Panc1 (cell line): ENCODE results near the gene PRRT4. TPM values are rescaled to one million over a fixed set of nuclear protein-coding genes. Genes with fewer than 3 reads are reported as not detected.

ENCODE experiments used
- ATAC-seq: fragments of 200-7000 bp; cut with Tn5 transposase; 2 replicates; pipeline ENCODE4 v1.9.1; 2020; ENCODE audit warnings: mild to moderate bottlenecking, moderate library complexity
- BruUV-seq: library from RNA; stranded (reverse); fragments of 400-500 nt; replicated peaks from 2 replicates; lab custom pipeline; 2021; lab: Mats Ljungman, UMichigan
- CTCF ChIA-PET: fragments of 300-600 bp; sonication (Branson Sonifier 250); formaldehyde crosslinking; loops from one replicate; lab custom pipeline; 2022; ENCODE audit warnings: antibody characterized with exemption; lab: Charles Lee
- POLR2A ChIA-PET: fragments of 300-600 bp; sonication (Branson Sonifier 250); formaldehyde crosslinking; loops from one replicate; lab custom pipeline; 2022; ENCODE audit warnings: antibody characterized with exemption; lab: Charles Lee
- DNase-seq: peaks from one replicate; pipeline ENCODE4 v3.0.0-alpha.2; 2010; ENCODE audit warnings: low read depth, low spot score
- H3K27ac ChIP-seq: 2 replicates; pipeline ENCODE4 v1.5.1; 2011; ENCODE audit warnings: mild to moderate bottlenecking, low read length, inconsistent platforms
- H3K27me3 ChIP-seq: fragments of 200-500 bp; sonication (Bioruptor generic); 2 replicates; pipeline ENCODE4 v1.6.0; 2014; ENCODE audit warnings: low read length, inconsistent platforms; ENCODE audit not compliant: control insufficient read depth, insufficient read depth
- H3K36me3 ChIP-seq: fragments of 200-500 bp; sonication (Bioruptor generic); 2 replicates; pipeline ENCODE4 v1.5.1; 2014; ENCODE audit warnings: inconsistent platforms, mild to moderate bottlenecking, low read length, moderate library complexity; ENCODE audit not compliant: control insufficient read depth, insufficient read depth
- H3K4me1 ChIP-seq: 2 replicates; pipeline ENCODE4 v1.5.1; 2011; ENCODE audit warnings: inconsistent platforms, mild to moderate bottlenecking, low read length, moderate library complexity; ENCODE audit not compliant: control insufficient read depth, insufficient read depth
- H3K4me3 ChIP-seq, 2 experiments: 2 replicates each; pipeline ENCODE4 v1.5.1; 2011 to 2012; ENCODE audit warnings: low read depth in 2 of 2, low read length in 2 of 2, mild to moderate bottlenecking in 2 of 2, inconsistent platforms in 1 of 2, moderate library complexity in 1 of 2
- H3K9me3 ChIP-seq: fragments of 200-500 bp; sonication (Bioruptor generic); 2 replicates; pipeline ENCODE4 v1.5.1; 2014; ENCODE audit warnings: low read depth, mild to moderate bottlenecking, inconsistent platforms, low read length, moderate library complexity; ENCODE audit not compliant: control insufficient read depth, insufficient read depth
- CTCF ChIP-seq: fragments of 450-650 bp; IDR thresholded peaks from 2 replicates; pipeline ENCODE4 v1.5.1; 2017; ENCODE audit warnings: mild to moderate bottlenecking
- POLR2AphosphoS5 ChIP-seq: IDR thresholded peaks from 2 replicates; pipeline ENCODE4 v1.6.1; 2012; ENCODE audit warnings: mild to moderate bottlenecking, low read depth, low read length, moderate library complexity
- REST ChIP-seq, 2 experiments: IDR thresholded peaks; 2 replicates each; pipeline ENCODE4 v1.6.1; 2011 to 2012; ENCODE audit warnings: low read depth in 2 of 2, control low read depth in 1 of 2, low read length in 1 of 2, mild to moderate bottlenecking in 1 of 2, moderate library complexity in 1 of 2; ENCODE audit not compliant: insufficient read depth in 1 of 2
- SIN3A ChIP-seq: IDR thresholded peaks from 2 replicates; pipeline ENCODE4 v1.6.1; 2012; ENCODE audit warnings: low read depth, mild to moderate bottlenecking, low read length, moderate library complexity, borderline replicate concordance; ENCODE audit not compliant: insufficient read depth
- TCF7L2 ChIP-seq: IDR thresholded peaks from 2 replicates; pipeline ENCODE4 v1.6.1; 2011; ENCODE audit warnings: mild to moderate bottlenecking, low read depth, low read length, inconsistent platforms
- in situ Hi-C: cut with HindIII; loops from 2 replicates; pipeline ENCODE4 v1.10.0; 2016; ENCODE audit warnings: low sequenced_read_pairs, low pct_unique_long_range_greater_than_20kb
- intact Hi-C: fragments of 100-400 bp; cut with micrococcal nuclease; formaldehyde crosslinking; loops from one replicate; pipeline ENCODE4 v1.10.0; 2022; ENCODE audit not compliant: unreplicated experiment
- total RNA-seq: library from RNA; stranded (reverse); gene quantifications from one replicate; pipeline ENCODE4 v1.2.1, GENCODE V29; 2021; ENCODE audit not compliant: unreplicated experiment

PRRT4 gene
- total RNA-seq, 1 experiment from 2014 or later = 0.77 TPM

- ATAC-seq = no peak
- ChIA-PET POLR2A (interaction anchor here (0.6 to 0.9 kb wide), 2 partner anchors 16 to 189 kb away, joined by 3 to 7 read pairs; no protein-coding TSS in a partner anchor), CTCF (interaction anchor here (0.7 kb wide), 1 partner anchor 372 kb away, joined by 6 read pairs; no protein-coding TSS in a partner anchor)
- DNase-seq = no peak
- no peak overlapping the region for H3K27ac ChIP-seq
- H3K27me3 ChIP-seq = no peaks in the 10 kb centered on the region
- no peaks in the 10 kb centered on the region for H3K4me1 ChIP-seq
- TF ChIP-seq TCF7L2 = no peak
- TF ChIP-seq SIN3A = no peak
- TF ChIP-seq POLR2AphosphoS5 = no peak
- TF ChIP-seq CTCF = no peak
- no peak for TF ChIP-seq REST (IDR thresholded peaks at IDR 0.05; ENCODE audit: insufficient read depth in 1 of 2, low read depth in 2 of 2, low read length in 1 of 2)
- intact Hi-C loops (no loop called here), in situ Hi-C loops (no loop called here)
- H3K4me3 ChIP-seq = no peak overlapping the region
- H3K9me3 ChIP-seq = no peaks in the 10 kb centered on the region
- BruUV-seq = no TSS peak
- peaks cover 47% of the 10 kb centered on the region for H3K36me3 ChIP-seq
These were observed 42.8 kb downstream of the PRRT4 start for GRCh38 chr7:128318691-128319090.

- in situ Hi-C loops = no loop called here
- no peak overlapping the region for H3K4me3 ChIP-seq
- H3K36me3 ChIP-seq = peaks cover 29% of the 10 kb centered on the region
- intact Hi-C loops = no loop called here
- no TSS peak for BruUV-seq
- TF ChIP-seq CTCF (no peak), SIN3A (no peak), POLR2AphosphoS5 (no peak), REST (IDR thresholded peaks at IDR 0.05; ENCODE audit: insufficient read depth in 1 of 2, low read depth in 2 of 2, low read length in 1 of 2) (no peak), TCF7L2 (no peak)
- H3K9me3 ChIP-seq = no peaks in the 10 kb centered on the region
- DNase-seq (no peak), ATAC-seq (peak; percentile 30)
- H3K4me1 ChIP-seq = no peaks in the 10 kb centered on the region
- H3K27me3 ChIP-seq = no peaks in the 10 kb centered on the region
- POLR2A ChIA-PET = no interaction called here
- CTCF ChIA-PET = no interaction called here
- no peak overlapping the region for H3K27ac ChIP-seq
These were observed 50.5 kb downstream of the PRRT4 start for GRCh38 chr7:128311013-128311412.
